Embryonic facial prominence (tissue), 1 donor: ENCODE results near the gene C2CD3.

Experiments
- DNase-seq: peaks from one replicate; pipeline ENCODE4 v3.0.0-alpha.2; 2016; ENCODE audit errors: extremely low spot score

C2CD3 gene

DNA sequence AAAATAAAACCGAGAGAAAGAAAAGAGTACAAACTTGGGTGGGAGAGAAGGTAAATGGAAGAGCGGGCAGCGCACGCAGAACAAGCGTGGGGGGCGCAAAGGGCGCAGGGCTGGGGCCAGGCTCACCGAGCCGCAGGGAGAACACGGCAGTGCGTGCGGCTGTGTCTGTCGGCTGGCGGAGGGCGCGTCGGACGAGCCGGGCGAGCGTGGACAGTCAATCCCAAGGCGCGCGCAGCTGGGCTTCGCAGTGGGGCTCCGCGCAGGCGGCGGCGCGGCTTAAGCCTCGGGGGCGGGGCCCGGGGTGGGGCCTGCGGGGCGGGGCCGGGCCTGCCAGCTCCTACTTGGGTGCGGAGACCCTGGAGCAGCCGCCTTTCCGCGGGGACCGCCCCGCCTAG lies 188.2 kb downstream of the C2CD3 start, which contains the start of gene UCP2:
Gene UCP2, minus strand, starts transcription at position 249 of the 395 bp plus-strand sequence. CDS start 4,465 bp downstream, outside the sequence.
- DNase-seq, result peak; percentile 34

DNA sequence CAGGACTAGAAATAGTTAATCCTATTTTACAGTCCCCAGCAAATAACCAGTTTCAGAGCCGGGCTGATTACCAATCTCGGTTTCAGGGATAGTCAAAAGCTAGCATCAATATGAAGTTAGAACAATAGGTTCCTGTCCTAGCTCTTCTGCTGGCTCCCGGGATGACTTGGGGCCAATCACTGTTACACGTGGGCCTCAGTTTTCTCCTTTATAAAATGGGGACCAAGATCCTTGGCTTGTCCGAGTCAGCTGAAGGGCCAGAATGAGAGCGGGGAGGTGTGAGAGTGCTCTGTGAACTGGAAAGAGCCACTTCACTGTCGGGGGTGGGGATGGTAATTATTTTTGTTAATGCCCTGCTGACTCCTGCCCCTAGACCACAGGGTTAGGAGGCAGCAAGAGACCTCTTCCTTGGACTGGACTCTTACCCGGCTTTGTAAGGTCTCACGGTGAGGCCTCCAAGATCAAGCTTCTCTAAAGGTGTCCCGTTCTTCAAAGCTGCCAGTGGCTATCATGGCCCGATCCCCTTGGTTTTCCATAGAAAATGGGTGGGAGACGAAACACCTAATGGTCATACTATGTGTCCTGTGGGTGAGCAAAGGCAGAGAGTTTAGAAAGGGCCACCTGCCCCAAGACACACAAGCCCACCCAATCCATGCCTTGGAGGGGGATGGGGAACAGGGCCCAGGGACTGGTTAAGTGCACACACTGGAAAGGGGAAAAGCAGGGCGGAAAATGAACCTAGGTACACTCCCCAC lies 189.6 kb downstream of the C2CD3 start:
- no peak for DNase-seq

DNA sequence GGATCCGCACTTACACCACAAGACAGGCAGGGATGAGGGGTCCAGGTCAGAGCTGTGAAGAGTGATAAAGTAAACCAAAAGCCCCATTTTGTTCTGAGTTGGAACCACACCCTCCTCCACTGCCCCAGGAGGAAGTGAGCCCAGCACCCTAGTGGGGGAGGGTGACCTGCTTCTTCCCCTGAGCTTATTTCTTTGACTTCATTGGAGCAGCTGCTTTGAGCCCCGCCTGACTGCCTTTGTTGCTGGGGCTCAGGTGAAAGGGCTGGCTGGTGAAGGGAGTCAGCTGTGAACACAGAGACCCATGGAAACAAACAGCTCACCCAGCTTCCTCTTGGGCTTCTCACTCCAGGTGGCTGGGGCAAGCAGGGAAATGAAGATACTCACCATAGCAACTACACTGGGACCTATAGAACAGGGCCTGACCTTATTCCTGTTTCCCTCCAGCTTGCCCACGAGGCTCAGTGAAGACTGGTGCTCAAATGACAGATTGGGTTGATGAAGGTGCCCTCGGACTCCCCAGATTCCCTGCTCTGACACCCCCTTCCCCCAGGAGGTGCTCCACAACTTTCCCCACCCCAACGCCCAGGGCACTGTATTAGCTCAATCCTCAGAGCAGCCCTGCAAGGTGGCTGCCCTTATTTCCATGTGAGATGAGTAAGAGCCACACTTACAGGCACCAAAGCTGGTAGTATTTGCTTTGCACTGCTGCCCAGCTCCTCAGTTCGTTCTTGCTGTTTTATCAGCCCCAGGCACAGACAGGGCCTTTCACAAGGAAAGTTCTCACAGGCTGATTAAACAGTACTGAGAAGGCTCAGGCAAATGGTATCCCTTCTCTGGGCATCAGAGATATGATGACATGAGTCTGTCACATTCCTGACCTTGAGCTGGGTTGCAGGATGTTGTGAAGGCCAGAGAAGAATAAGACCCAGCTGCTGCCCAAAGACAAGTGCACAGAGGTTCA lies 190.5 kb downstream of the C2CD3 start:
- DNase-seq, result no peak

DNA sequence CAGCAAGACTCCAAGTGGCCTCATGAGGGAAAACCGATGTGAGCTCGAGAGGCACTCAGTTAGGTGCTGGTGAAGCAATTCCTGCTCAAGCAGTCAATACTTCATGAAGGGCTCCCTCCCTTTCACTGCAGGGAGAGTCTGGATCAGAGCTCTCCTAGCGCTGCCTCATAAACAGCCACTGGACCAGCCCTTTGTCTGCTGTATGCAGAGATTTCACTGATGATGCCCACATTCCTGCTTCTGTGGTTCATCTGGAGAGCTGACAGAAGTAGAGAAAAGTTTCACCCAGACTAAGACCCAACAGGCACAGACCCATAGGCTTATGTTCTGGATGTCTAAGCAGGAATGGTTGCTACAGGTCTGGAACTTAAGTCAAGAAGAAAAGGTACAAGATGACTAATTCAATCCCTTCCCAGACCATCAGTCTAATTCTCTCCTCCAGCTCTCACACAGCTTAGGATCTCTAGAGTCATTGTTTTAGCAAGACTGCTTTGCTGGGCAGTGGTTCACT lies 192.2 kb downstream of the C2CD3 start:
- DNase-seq, result no peak

DNA sequence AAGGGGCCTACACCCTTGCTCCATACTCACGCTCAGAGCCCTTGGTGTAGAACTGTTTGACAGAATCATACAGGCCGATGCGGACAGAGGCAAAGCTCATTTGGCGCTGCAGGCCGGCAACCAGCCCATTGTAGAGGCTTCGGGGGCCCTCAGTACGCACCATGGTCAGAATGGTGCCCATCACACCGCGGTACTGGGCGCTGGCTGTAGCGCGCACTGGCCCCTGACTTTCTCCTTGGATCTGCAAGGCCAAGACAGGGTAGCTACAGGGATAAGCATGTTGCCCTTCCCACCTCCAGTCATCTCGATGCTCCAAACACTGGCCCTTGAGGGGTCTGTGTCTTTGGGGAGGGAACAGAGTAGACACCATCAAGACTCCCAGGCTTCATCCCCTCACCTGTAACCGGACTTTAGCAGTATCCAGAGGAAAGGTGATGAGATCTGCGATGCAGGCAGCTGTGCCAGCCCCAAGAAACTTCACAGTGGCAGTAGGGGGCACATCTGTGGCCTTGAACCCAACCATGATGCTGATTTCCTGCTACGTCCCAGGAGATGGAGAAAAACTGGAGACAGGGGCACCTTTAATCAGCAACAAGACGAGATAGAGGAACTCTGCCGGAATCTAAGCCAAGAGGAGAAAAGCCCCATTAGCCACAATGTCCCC lies 192.8 kb downstream of the C2CD3 start:
- no peak for DNase-seq

DNA sequence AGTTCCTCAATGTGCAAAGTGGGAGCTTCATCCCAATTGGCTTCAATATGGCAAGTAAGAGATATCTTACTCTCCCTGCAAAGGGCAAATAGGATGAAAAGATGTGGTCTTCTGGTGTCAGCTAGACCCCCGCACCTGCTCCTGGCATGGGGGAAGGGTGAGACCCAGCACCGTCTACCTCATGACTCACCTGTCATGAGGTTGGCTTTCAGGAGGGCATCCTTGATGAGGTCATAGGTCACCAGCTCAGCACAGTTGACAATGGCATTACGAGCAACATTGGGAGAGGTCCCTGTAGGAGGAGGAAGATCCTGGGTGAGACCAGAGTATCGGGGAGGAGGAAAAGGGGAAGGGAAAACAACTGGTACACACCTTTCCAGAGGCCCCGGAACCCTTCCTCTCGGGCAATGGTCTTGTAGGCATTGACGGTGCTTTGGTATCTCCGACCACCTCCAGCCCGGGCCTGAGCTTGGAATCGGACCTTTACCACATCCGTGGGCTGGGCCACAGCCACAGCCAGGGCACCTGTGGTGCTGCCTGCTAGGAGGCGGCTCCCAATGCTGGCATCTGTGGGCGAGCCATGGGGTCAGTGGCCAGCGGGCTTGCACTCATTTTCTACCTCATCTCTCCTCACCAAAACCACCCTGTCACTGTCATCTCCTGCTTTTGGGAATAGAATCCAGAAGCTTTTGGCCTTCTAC lies 194.2 kb downstream of the C2CD3 start:
- no peak for DNase-seq

DNA sequence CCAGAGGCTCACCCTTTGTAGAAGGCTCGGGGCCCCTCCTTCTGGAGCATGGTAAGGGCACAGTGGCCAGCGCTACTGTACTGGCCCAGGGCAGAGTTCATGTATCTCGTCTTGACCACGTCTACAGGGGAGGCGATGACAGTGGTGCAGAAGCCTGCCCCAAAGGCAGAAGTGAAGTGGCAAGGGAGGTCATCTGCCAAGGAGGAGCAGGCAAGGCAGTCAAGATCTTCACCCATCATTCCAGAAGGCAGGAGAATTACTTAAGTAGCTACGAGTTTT lies 195.4 kb downstream of the C2CD3 start:
- no peak for DNase-seq

DNA sequence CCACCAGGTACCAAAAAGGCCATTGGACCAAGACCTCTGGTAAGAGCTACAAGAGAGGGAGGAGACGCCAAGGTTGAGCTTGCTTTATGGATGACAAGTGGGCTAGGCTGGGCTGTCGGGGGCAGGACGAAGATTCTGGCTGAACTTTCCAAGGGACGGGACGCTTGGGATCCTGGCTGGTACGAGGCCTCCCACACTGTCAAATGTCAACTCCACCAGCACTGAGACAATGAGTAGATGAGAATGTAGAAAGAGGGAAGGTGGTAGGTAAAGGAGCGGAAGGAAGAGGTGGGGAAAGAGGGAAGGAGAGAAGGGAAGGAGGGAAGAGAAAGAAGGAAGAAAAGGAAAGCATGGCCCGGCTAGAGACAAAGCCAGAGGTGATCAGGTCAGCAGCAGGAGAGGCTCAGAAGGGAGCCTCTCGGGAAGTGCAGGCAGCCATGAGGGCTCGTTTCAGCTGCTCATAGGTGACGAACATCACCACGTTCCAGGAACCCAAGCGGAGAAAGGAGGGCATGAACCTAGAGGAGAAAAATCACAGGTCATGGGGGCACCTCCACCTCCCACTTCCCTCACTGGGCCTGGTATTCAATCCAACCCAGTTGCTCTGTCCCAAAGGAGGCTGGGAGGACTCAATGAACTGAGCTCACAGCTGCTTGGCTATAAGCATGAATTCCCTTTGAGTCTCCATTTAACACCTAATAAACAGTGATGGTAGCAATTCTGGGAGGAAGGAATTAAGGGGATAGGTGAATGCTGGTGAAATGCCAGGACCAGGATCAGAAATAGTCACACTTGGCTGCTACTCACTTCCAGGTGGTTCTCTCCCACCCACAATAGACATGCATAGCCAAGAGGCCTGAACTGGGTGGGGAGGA lies 196.0 kb downstream of the C2CD3 start:
- no peak for DNase-seq

DNA sequence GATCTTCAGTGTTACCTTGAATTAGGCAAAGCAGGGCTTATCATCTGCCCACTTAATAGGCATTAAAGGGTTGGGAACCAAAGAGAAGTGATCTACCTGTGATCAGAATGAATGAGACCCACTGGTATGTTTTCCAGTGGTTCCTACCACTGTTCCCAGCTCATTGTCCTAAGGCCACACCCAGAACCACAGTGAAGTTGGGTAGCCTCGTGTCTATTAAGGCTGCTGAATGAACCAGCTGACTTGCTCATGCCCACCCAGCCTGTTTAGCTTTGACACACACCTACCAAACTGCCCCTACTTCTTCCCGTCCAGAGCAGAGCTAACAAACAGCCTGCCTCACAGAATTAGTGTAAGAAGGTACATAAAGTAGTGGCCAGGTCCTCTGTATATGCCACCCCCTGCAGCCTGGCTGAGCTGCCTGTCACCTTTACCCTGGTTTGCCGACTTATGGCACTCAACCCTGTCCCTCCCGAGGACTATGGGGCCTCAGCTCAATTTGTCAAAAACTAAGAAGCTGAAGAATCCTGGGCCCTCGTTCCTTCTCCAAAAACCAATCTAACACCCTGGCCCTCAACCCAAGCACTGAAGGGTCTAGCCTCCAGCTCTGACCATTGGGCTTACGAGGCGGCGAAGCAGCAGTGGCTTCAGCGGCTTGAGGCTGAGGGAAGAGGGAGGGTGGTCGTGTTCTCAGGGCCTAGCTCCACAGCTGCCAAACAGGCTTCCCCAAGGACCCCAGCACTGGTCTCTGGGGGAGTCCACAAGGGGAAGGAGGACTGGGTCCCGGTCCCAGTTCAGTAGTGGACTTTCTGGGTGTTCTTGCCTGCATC lies 198.0 kb downstream of the C2CD3 start:
- DNase-seq, result no peak

DNA sequence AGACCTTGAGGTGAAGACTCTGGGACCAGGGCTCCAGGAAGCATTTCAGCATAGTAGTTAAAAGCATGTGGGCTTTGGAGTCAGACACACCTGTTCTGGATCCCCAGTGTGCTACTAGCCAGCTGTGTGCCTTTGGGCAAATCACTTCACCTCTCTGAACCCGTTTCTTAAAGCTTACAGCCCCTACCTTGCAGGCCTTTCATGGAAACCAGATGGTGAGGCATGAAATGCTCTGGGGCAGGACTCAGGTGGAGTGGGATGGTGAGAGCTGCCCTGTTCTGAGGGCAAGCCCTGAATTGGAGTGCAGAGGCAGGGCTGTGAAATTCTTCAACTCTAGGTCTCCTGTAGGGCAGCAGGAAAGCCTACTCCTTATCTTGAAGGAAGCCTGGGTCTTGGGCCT lies 198.6 kb downstream of the C2CD3 start:
- no peak for DNase-seq

DNA sequence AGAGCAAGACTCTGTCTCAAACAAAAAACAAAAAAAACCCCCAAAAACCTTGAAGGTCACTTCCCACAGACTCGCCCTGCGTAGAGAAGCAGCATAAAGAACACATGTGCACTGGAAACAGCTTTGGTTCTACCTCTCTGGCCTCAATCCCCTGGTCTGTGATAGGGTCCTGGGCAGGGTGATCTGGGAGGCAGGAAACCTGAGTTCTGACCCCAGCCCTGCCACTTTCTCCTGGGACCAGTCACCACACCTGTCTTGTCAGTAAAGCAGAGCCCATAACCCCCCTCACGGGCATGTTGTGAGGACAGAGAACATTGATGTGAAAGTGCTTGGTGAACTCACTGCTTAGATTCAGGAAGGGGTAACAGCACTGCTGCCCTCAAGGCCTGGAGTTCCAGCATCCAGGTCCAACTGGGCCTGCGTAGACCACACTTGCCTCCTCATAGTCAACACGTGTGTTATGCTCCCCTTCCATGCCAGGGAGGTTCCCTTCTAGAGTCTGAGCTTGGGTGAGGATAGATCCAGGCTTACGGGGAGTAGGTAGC lies 199.6 kb downstream of the C2CD3 start:
- DNase-seq, result no peak

DNA sequence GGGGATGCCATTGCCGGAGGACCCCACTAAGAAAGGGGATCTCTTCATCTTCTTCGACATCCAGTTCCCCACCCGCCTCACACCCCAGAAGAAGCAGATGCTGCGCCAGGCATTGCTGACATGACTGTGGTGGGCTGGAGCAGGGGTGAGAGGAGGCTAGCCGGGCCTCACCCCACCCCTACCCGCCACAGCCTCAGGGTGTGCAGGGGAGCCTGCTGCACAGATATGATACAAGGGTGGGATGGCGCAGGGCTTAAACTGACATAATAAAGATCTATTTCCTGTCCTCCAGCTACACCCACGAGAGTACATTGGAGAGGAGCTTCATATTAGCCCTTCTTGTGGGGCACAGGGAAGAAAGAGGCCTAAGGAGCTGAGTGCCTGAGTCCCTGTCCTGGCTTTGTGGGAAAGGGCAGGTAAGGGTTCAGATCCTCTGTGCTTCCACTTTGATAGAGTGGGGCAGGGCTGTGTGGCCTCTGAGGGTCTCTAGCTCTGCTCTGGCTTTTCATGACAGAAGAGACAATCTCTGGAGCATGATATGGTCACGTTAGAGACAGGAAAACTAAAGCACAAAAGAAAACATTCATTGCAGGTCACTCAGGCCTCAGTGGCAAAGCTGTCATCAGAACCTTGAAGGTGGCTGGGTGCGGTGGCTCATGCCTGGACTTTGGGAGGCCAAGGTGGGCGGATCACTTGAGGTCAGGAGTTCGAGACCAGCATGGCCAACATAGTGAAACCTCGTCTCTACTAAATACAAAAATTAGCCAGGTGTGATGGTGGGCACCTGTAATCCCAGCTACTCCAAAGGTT lies 200.6 kb downstream of the C2CD3 start:
- no peak for DNase-seq

DNA sequence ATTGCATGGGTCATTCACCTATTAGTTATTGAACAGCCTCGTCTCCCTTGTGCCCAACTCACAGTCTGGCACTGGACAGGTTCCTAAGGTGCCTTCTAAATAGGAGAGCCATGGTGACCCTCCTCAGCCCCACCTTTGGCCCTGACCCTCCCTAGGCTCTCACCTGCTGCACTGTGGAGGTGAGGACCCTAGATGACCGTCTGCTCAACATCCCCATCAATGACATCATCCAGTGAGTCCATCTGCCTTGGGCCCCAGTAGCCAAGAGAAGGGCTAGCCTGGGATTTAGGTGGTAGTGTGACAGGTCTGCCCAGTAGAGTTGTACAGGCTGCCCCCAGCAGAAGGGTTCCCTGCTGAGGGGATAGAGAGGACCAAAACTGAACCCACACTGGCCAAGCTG lies 201.7 kb downstream of the C2CD3 start:
- no peak for DNase-seq

DNA sequence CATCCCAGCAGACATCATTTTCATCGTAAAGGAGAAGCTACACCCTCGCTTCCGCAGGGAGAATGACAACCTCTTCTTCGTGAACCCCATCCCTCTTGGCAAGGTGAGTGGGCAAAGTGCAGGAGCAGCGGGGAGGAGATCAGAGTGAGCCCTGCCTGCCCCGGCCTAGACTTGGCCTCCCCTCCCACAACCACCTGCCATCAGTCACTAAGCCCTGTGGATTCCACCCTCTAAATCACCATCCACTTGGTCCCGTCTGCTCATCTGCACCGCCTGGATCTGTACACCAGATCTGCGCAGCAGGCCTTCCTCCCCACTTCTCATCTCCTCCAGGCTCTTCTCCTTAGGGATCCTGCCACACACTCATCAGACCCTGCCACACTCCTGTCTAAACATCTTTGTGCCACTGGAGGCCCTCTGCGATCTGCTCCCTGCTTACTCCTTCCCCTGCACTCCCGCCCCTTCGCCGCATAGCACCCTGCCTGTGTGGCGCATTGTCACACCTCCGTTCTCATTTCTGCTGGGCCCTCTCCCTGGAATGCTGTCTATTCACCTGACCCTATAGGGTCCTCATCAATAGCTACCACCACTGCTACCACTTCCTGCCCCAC lies 202.3 kb downstream of the C2CD3 start:
- no peak for DNase-seq

DNA sequence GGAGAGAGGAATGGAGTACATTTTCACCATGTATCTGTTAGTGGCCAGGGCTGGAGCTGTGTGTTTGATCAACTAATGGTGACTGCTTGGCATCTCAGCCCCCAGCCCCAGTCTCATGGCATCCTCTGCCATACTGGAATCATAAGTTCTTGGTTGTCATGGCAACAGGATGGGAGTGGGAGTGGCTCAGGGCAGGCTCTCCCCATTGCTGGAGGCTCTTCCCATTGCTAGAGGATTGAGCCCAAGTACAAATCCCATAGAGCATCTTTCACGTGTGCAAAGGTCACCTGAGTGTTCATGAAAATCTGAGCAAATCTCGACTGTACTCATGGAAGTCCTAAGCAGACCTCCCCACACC lies 205.1 kb downstream of the C2CD3 start:
- no peak for DNase-seq

DNA sequence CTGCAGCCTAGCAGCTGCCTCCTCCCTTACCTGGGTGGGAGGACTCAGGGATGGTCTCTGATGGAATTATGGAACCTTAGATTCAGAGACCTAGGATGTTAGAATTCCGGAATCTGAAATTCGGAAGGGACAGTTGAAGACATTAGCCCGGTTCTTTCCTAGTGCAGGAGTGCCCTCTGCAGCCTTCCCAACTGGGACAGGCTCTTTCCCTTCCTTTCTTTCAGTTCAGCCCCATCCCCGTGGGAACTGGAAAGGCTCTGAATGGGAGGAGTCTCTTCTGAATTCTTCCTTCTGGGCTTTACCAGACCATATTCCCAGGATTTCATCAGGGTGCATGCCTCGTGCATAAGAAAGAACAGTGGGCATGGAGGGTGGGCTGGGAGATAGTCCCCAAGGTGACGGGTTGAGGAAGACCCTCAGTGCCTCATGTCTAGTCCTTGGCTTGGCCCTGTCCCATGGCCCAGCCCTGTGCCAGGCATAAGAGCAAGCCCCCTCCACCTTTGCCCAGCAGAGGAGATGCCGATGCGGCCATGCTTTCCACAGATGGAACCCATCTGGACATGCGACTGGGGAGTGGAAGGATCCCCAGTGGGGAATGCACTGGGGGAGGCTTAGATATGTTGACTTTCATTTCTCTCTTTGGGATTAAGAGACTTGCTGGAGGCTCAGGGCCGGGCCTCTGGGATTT lies 205.6 kb downstream of the C2CD3 start:
- no peak for DNase-seq

DNA sequence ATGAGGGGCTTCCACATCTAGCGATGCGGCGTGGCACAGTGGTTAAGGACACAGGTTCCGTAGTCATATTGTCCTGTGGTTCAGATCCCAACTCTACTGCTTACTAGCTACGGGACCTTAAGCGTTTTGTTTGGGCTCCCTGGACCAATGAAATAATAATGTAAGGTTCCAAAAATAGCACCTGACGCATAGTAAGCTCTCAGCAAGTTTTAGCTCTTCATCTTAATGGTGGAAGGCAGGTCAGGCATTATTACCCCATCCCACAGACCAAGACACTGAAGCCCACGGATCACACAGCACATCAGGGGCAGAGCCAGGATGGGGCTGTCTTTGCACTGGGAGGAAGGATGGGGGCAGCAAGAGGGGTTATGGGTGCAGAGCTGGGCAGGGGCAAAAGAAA lies 206.9 kb downstream of the C2CD3 start:
- DNase-seq, result no peak
